ENCODE results near the gene CITED2. TPM values are rescaled to one million over a fixed set of nuclear protein-coding genes. Genes with fewer than 3 reads are reported as not detected.

Gene CITED2
- total RNA-seq, 4 donors from 2014 or later, result 103 to 553 (median 336) TPM

GRCh38 chr6:139391709-139392108, 17.3 kb upstream of the CITED2 start:
- Histone ChIP-seq H3K36me3 (no peaks in the 10 kb centered on the region), H3K27me3 (no peaks in the 10 kb centered on the region), H3K27ac (no peak overlapping the region), H3K4me3 (no peak overlapping the region), H3K4me1 (no peaks in the 10 kb centered on the region), H3K9me3 (no peaks in the 10 kb centered on the region)
- TF ChIP-seq EP300 (IDR thresholded peaks at IDR 0.05) (no peak), POLR2AphosphoS5 (IDR thresholded peaks at IDR 0.05) (no peak), POLR2A (IDR thresholded peaks at IDR 0.05) (no peak)
- TF ChIP-seq, protein P1, sequence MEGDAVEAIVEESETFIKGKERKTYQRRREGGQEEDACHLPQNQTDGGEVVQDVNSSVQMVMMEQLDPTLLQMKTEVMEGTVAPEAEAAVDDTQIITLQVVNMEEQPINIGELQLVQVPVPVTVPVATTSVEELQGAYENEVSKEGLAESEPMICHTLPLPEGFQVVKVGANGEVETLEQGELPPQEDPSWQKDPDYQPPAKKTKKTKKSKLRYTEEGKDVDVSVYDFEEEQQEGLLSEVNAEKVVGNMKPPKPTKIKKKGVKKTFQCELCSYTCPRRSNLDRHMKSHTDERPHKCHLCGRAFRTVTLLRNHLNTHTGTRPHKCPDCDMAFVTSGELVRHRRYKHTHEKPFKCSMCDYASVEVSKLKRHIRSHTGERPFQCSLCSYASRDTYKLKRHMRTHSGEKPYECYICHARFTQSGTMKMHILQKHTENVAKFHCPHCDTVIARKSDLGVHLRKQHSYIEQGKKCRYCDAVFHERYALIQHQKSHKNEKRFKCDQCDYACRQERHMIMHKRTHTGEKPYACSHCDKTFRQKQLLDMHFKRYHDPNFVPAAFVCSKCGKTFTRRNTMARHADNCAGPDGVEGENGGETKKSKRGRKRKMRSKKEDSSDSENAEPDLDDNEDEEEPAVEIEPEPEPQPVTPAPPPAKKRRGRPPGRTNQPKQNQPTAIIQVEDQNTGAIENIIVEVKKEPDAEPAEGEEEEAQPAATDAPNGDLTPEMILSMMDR (IDR thresholded peaks at IDR 0.05), result no peak
- no peak for ATAC-seq
- WGBS, 2 donors (ENCODE audit: low coverage in 1 of 2), result 93 to 100% methylated on average over 1 to 3 of the region's 3 CpGs

GRCh38 chr6:139390447-139390846, 16.0 kb upstream of the CITED2 start:
- no peak overlapping the region for H3K4me3 ChIP-seq
- no peaks in the 10 kb centered on the region for H3K4me1 ChIP-seq
- no peak for ATAC-seq
- no peaks in the 10 kb centered on the region for H3K36me3 ChIP-seq
- 80 to 86% methylated on average over 2 of the region's 2 CpGs for WGBS, 2 donors (ENCODE audit: low coverage in 1 of 2)
- TF ChIP-seq POLR2A (IDR thresholded peaks at IDR 0.05), result no peak
- TF ChIP-seq POLR2AphosphoS5 (IDR thresholded peaks at IDR 0.05), result no peak
- TF ChIP-seq EP300 (IDR thresholded peaks at IDR 0.05), result no peak
- TF ChIP-seq, protein P1 (IDR thresholded peaks at IDR 0.05), result no peak
- H3K27ac ChIP-seq, result no peak overlapping the region
- H3K9me3 ChIP-seq, result no peaks in the 10 kb centered on the region
- no peaks in the 10 kb centered on the region for H3K27me3 ChIP-seq

GRCh38 chr6:139388384-139388783, 13.9 kb upstream of the CITED2 start:
- 67 to 77% methylated on average over 2 of the region's 2 CpGs for WGBS, 2 donors (ENCODE audit: low coverage in 1 of 2)
- no peak for ATAC-seq
- Histone ChIP-seq H3K9me3 (no peaks in the 10 kb centered on the region), H3K27me3 (no peaks in the 10 kb centered on the region), H3K27ac (no peak overlapping the region), H3K4me3 (no peak overlapping the region), H3K4me1 (no peaks in the 10 kb centered on the region), H3K36me3 (no peaks in the 10 kb centered on the region)
- TF ChIP-seq POLR2A (IDR thresholded peaks at IDR 0.05) (no peak), EP300 (IDR thresholded peaks at IDR 0.05) (no peak), POLR2AphosphoS5 (IDR thresholded peaks at IDR 0.05) (no peak)
- TF ChIP-seq, protein P1 (IDR thresholded peaks at IDR 0.05), result no peak

DNA sequence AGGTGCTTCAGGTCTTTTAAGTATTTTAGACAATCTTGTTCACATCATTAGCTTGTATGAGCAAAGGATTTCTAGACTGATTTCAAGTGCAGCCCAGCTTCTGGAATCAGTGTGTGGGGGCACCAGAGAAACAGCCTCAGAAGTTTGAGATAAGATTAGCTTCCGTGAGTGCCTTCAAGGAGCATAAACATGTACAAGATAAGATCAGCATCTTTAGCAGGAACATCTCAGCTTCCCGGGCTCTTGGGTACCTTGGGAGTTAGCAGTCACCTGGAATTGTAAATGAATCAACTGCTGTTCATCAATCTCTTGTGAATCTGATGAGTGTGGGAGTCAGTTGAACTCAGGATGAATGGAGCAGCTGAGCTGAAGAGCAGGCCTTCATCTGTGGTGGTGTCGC, 12.0 kb upstream of the CITED2 start:
- Histone ChIP-seq H3K4me1 (no peaks in the 10 kb centered on the region), H3K4me3 (no peak overlapping the region), H3K36me3 (no peaks in the 10 kb centered on the region), H3K27ac (no peak overlapping the region), H3K27me3 (no peaks in the 10 kb centered on the region), H3K9me3 (no peaks in the 10 kb centered on the region)
- ATAC-seq, result no peak
- 73 to 100% methylated on average over 1 to 3 of the region's 3 CpGs for WGBS, 2 donors (ENCODE audit: low coverage in 1 of 2)
- TF ChIP-seq POLR2A (IDR thresholded peaks at IDR 0.05) (no peak), POLR2AphosphoS5 (IDR thresholded peaks at IDR 0.05) (no peak), EP300 (IDR thresholded peaks at IDR 0.05) (no peak)
- TF ChIP-seq, protein P1 (IDR thresholded peaks at IDR 0.05), result no peak

GRCh38 chr6:139381216-139381865, 6.9 kb upstream of the CITED2 start:
- no peak overlapping the region for H3K27ac ChIP-seq
- H3K4me1 ChIP-seq, result peaks cover 0 to 12% (median 0%) of the 10 kb centered on the region in 3 donors
- no peaks in the 10 kb centered on the region for H3K36me3 ChIP-seq
- TF ChIP-seq POLR2AphosphoS5 (IDR thresholded peaks at IDR 0.05) (no peak), POLR2A (IDR thresholded peaks at IDR 0.05) (no peak), EP300 (IDR thresholded peaks at IDR 0.05) (no peak)
- TF ChIP-seq, protein P1 (IDR thresholded peaks at IDR 0.05), result no peak
- WGBS, 2 donors (ENCODE audit: low coverage in 1 of 2), result 42 to 53% methylated on average over 6 of the region's 6 CpGs
- H3K9me3 ChIP-seq, result no peaks in the 10 kb centered on the region
- no peaks in the 10 kb centered on the region for H3K27me3 ChIP-seq
- no peak overlapping the region for H3K4me3 ChIP-seq
- no peak for ATAC-seq
